ENCODE data around the gene SMARCA1.

SMARCA1 gene

DNA sequence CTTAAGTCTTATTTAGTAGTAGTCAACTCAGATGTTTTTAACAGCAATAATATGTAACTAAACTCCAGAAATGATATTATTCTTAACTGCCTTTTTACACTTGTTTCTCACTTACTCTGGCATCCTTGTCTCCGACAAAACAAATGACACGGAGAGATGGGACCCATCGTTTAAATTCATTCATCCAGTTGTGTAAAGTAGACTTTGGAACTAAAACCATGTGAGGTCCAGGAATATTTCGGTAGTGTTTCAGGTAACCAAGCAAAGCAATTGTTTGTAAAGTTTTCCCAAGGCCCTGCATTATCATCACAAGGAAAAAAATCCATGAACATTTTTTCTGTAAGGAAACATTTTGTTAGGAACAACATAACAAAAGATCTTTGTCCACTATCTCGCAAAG lies 11.6 kb downstream of the SMARCA1 start:
- no peak for DNase-seq (ENCODE audit: low spot score)
- H3K4ac ChIP-seq (ENCODE audit: low read length) = no peak overlapping the region
- H3K79me1 ChIP-seq (ENCODE audit: low read depth, low read length) = no peaks in the 10 kb centered on the region
- no peak overlapping the region for H3K9ac ChIP-seq (ENCODE audit: low read depth, low read length, poor library complexity)
- H3K27ac ChIP-seq (replicated peaks; ENCODE audit: low read length) = no peak overlapping the region
- H3K14ac ChIP-seq (ENCODE audit: low read length) = no peak overlapping the region
- no peak overlapping the region for H2BK120ac ChIP-seq (ENCODE audit: low read depth, low read length)
- no peak overlapping the region for H3K18ac ChIP-seq (ENCODE audit: low read length)
- no peak overlapping the region for H2AK5ac ChIP-seq (ENCODE audit: low read depth, low read length)
- H4K91ac ChIP-seq (ENCODE audit: low read depth, low read length, poor library complexity) = no peak overlapping the region
- no peaks in the 10 kb centered on the region for H3K27me3 ChIP-seq (ENCODE audit: control insufficient read depth in 3 of 3, insufficient read depth in 3 of 3, low read depth in 1 of 3, low read length in 3 of 3)
- no peak overlapping the region for H2BK15ac ChIP-seq (ENCODE audit: low read length)
- WGBS, 2 donors (ENCODE audit: extremely low coverage in 2 of 2, insufficient read length in 2 of 2, insufficient replicate concordance in 1 of 2) = no CpG with 5 or more reads among the region's 5 CpGs
- no peak overlapping the region for H3K23ac ChIP-seq (ENCODE audit: low read depth, low read length, poor library complexity)
- H2BK12ac ChIP-seq (ENCODE audit: low read length) = no peak overlapping the region
- no peak overlapping the region for H2BK5ac ChIP-seq (ENCODE audit: low read length)
- H3K4me1 ChIP-seq (ENCODE audit: control insufficient read depth in 2 of 2, insufficient read depth in 1 of 2, low read depth in 1 of 2, low read length in 2 of 2) = no peaks in the 10 kb centered on the region
- no peak overlapping the region for H4K8ac ChIP-seq (ENCODE audit: low read depth, low read length)
- no peak overlapping the region for H3K4me3 ChIP-seq (ENCODE audit: low read length in 2 of 2)
- H2AFZ ChIP-seq (ENCODE audit: low read length) = no peak overlapping the region
- H3K36me3 ChIP-seq (replicated peaks in 1 of 2; ENCODE audit: control insufficient read depth in 2 of 2, insufficient read depth in 2 of 2, low read length in 2 of 2) = peaks cover 2 to 94% of the 10 kb centered on the region in 2 donors
- no peak overlapping the region for H3K4me2 ChIP-seq (ENCODE audit: insufficient read depth, low read length, poor library complexity, severe bottlenecking)
- no peaks in the 10 kb centered on the region for H3K9me3 ChIP-seq (replicated peaks in 1 of 2; ENCODE audit: control insufficient read depth in 2 of 2, insufficient read depth in 1 of 2, low read depth in 1 of 2, low read length in 2 of 2)

GRCh38 chrX:129510331-129510730 lies 13.0 kb downstream of the SMARCA1 start:
- no peak overlapping the region for H2BK5ac ChIP-seq (ENCODE audit: low read length)
- no peak overlapping the region for H3K27ac ChIP-seq (replicated peaks; ENCODE audit: low read length)
- H2BK120ac ChIP-seq (ENCODE audit: low read depth, low read length) = no peak overlapping the region
- H3K79me1 ChIP-seq (ENCODE audit: low read depth, low read length) = no peaks in the 10 kb centered on the region
- H4K91ac ChIP-seq (ENCODE audit: low read depth, low read length, poor library complexity) = no peak overlapping the region
- no peak overlapping the region for H2AFZ ChIP-seq (ENCODE audit: low read length)
- no peaks in the 10 kb centered on the region for H3K9me3 ChIP-seq (replicated peaks in 1 of 2; ENCODE audit: control insufficient read depth in 2 of 2, insufficient read depth in 1 of 2, low read depth in 1 of 2, low read length in 2 of 2)
- no peak overlapping the region for H3K4me3 ChIP-seq (ENCODE audit: low read length in 2 of 2)
- no CpG with 5 or more reads among the region's 7 CpGs for WGBS, 2 donors (ENCODE audit: extremely low coverage in 2 of 2, insufficient read length in 2 of 2, insufficient replicate concordance in 1 of 2)
- H3K18ac ChIP-seq (ENCODE audit: low read length) = no peak overlapping the region
- no peaks in the 10 kb centered on the region for H3K27me3 ChIP-seq (ENCODE audit: control insufficient read depth in 3 of 3, insufficient read depth in 3 of 3, low read depth in 1 of 3, low read length in 3 of 3)
- H3K36me3 ChIP-seq (replicated peaks in 1 of 2; ENCODE audit: control insufficient read depth in 2 of 2, insufficient read depth in 2 of 2, low read length in 2 of 2) = peaks cover 2 to 94% of the 10 kb centered on the region in 2 donors
- H3K9ac ChIP-seq (ENCODE audit: low read depth, low read length, poor library complexity) = no peak overlapping the region
- no peak overlapping the region for H3K4ac ChIP-seq (ENCODE audit: low read length)
- H3K23ac ChIP-seq (ENCODE audit: low read depth, low read length, poor library complexity) = no peak overlapping the region
- no peak overlapping the region for H2BK15ac ChIP-seq (ENCODE audit: low read length)
- no peaks in the 10 kb centered on the region for H3K4me1 ChIP-seq (ENCODE audit: control insufficient read depth in 2 of 2, insufficient read depth in 1 of 2, low read depth in 1 of 2, low read length in 2 of 2)
- no peak overlapping the region for H3K14ac ChIP-seq (ENCODE audit: low read length)
- H4K8ac ChIP-seq (ENCODE audit: low read depth, low read length) = no peak overlapping the region
- no peak overlapping the region for H2BK12ac ChIP-seq (ENCODE audit: low read length)
- no peak for DNase-seq (ENCODE audit: low spot score)
- H2AK5ac ChIP-seq (ENCODE audit: low read depth, low read length) = no peak overlapping the region
- no peak overlapping the region for H3K4me2 ChIP-seq (ENCODE audit: insufficient read depth, low read length, poor library complexity, severe bottlenecking)

GRCh38 chrX:129497146-129497843 lies 26.0 kb downstream of the SMARCA1 start:
- no peak overlapping the region for H3K9ac ChIP-seq (ENCODE audit: low read depth, low read length, poor library complexity)
- no peak overlapping the region for H2BK15ac ChIP-seq (ENCODE audit: low read length)
- no peak overlapping the region for H2AFZ ChIP-seq (ENCODE audit: low read length)
- H3K4ac ChIP-seq (ENCODE audit: low read length) = no peak overlapping the region
- H3K18ac ChIP-seq (ENCODE audit: low read length) = no peak overlapping the region
- no CpG with 5 or more reads among the region's 3 CpGs for WGBS, 2 donors (ENCODE audit: extremely low coverage in 2 of 2, insufficient read length in 2 of 2, insufficient replicate concordance in 1 of 2)
- no peak overlapping the region for H2BK120ac ChIP-seq (ENCODE audit: low read depth, low read length)
- H2BK5ac ChIP-seq (ENCODE audit: low read length) = no peak overlapping the region
- no peak overlapping the region for H3K4me3 ChIP-seq (ENCODE audit: low read length in 2 of 2)
- H3K9me3 ChIP-seq (replicated peaks in 1 of 2; ENCODE audit: control insufficient read depth in 2 of 2, insufficient read depth in 1 of 2, low read depth in 1 of 2, low read length in 2 of 2) = no peaks in the 10 kb centered on the region
- H3K4me1 ChIP-seq (ENCODE audit: control insufficient read depth in 2 of 2, insufficient read depth in 1 of 2, low read depth in 1 of 2, low read length in 2 of 2) = no peaks in the 10 kb centered on the region
- no peak overlapping the region for H3K14ac ChIP-seq (ENCODE audit: low read length)
- DNase-seq (ENCODE audit: low spot score) = no peak
- H2BK12ac ChIP-seq (ENCODE audit: low read length) = no peak overlapping the region
- no peak overlapping the region for H4K91ac ChIP-seq (ENCODE audit: low read depth, low read length, poor library complexity)
- H3K27ac ChIP-seq (replicated peaks; ENCODE audit: low read length) = no peak overlapping the region
- peaks cover 11 to 96% of the 10 kb centered on the region in 2 donors for H3K36me3 ChIP-seq (replicated peaks in 1 of 2; ENCODE audit: control insufficient read depth in 2 of 2, insufficient read depth in 2 of 2, low read length in 2 of 2)
- H3K27me3 ChIP-seq (ENCODE audit: control insufficient read depth in 3 of 3, insufficient read depth in 3 of 3, low read depth in 1 of 3, low read length in 3 of 3) = no peaks in the 10 kb centered on the region
- no peaks in the 10 kb centered on the region for H3K79me1 ChIP-seq (ENCODE audit: low read depth, low read length)
- no peak overlapping the region for H2AK5ac ChIP-seq (ENCODE audit: low read depth, low read length)
- no peak overlapping the region for H3K4me2 ChIP-seq (ENCODE audit: insufficient read depth, low read length, poor library complexity, severe bottlenecking)
- H3K23ac ChIP-seq (ENCODE audit: low read depth, low read length, poor library complexity) = no peak overlapping the region
- H4K8ac ChIP-seq (ENCODE audit: low read depth, low read length) = no peak overlapping the region

GRCh38 chrX:129496625-129497024 lies 26.7 kb downstream of the SMARCA1 start:
- no peak for DNase-seq (ENCODE audit: low spot score)
- H3K4me2 ChIP-seq (ENCODE audit: insufficient read depth, low read length, poor library complexity, severe bottlenecking) = no peak overlapping the region
- H4K91ac ChIP-seq (ENCODE audit: low read depth, low read length, poor library complexity) = no peak overlapping the region
- H3K27ac ChIP-seq (replicated peaks; ENCODE audit: low read length) = no peak overlapping the region
- H3K18ac ChIP-seq (ENCODE audit: low read length) = no peak overlapping the region
- no peak overlapping the region for H2BK15ac ChIP-seq (ENCODE audit: low read length)
- no peaks in the 10 kb centered on the region for H3K4me1 ChIP-seq (ENCODE audit: control insufficient read depth in 2 of 2, insufficient read depth in 1 of 2, low read depth in 1 of 2, low read length in 2 of 2)
- H2BK12ac ChIP-seq (ENCODE audit: low read length) = no peak overlapping the region
- no peaks in the 10 kb centered on the region for H3K9me3 ChIP-seq (replicated peaks in 1 of 2; ENCODE audit: control insufficient read depth in 2 of 2, insufficient read depth in 1 of 2, low read depth in 1 of 2, low read length in 2 of 2)
- H3K4ac ChIP-seq (ENCODE audit: low read length) = no peak overlapping the region
- H3K9ac ChIP-seq (ENCODE audit: low read depth, low read length, poor library complexity) = no peak overlapping the region
- WGBS, 2 donors (ENCODE audit: extremely low coverage in 2 of 2, insufficient read length in 2 of 2, insufficient replicate concordance in 1 of 2) = no CpG with 5 or more reads among the region's 6 CpGs
- H3K36me3 ChIP-seq (replicated peaks in 1 of 2; ENCODE audit: control insufficient read depth in 2 of 2, insufficient read depth in 2 of 2, low read length in 2 of 2) = peaks cover 9 to 96% of the 10 kb centered on the region in 2 donors
- no peak overlapping the region for H2BK120ac ChIP-seq (ENCODE audit: low read depth, low read length)
- no peak overlapping the region for H2AFZ ChIP-seq (ENCODE audit: low read length)
- H3K4me3 ChIP-seq (ENCODE audit: low read length in 2 of 2) = no peak overlapping the region
- no peaks in the 10 kb centered on the region for H3K79me1 ChIP-seq (ENCODE audit: low read depth, low read length)
- H2BK5ac ChIP-seq (ENCODE audit: low read length) = no peak overlapping the region
- H3K14ac ChIP-seq (ENCODE audit: low read length) = no peak overlapping the region
- no peak overlapping the region for H2AK5ac ChIP-seq (ENCODE audit: low read depth, low read length)
- H4K8ac ChIP-seq (ENCODE audit: low read depth, low read length) = no peak overlapping the region
- H3K23ac ChIP-seq (ENCODE audit: low read depth, low read length, poor library complexity) = no peak overlapping the region
- H3K27me3 ChIP-seq (ENCODE audit: control insufficient read depth in 3 of 3, insufficient read depth in 3 of 3, low read depth in 1 of 3, low read length in 3 of 3) = no peaks in the 10 kb centered on the region
